OCI-LY3 (cell line): ENCODE results near the gene CCL26.
A peak's percentile ranks its signal among the peaks of the same experiment; 100 is the strongest.

ENCODE experiments used
- H2AFZ ChIP-seq: fragments of 200-600, 300-600 bp; shearing (Covaris generic); 2 replicates; pipeline ENCODE4 v1.6.0; 2014; ENCODE audit warnings: antibody characterized with exemption, low read depth, low read length
- H3K27ac ChIP-seq: fragments of 200-600, 300-600 bp; sonication (generic); 2 replicates; pipeline ENCODE4 v1.5.1; 2014; ENCODE audit warnings: mild to moderate bottlenecking, low read length, moderate library complexity, mixed read lengths
- H3K27me3 ChIP-seq: fragments of 200-600, 300-600 bp; sonication (generic); 2 replicates; pipeline ENCODE4 v1.6.1; 2014; ENCODE audit warnings: low read depth, low read length, mixed read lengths
- H3K36me3 ChIP-seq: fragments of 200-600, 300-600 bp; sonication (generic); replicated peaks from 2 replicates; pipeline ENCODE3; 2014; ENCODE audit warnings: low read depth, low read length, mixed read lengths
- H3K4me1 ChIP-seq: fragments of 300-600, 200-600 bp; sonication (generic); 2 replicates; pipeline ENCODE4 v1.6.1; 2014; ENCODE audit warnings: low read length, mixed read lengths
- H3K4me2 ChIP-seq: fragments of 200-600, 300-600 bp; sonication (generic); 2 replicates; pipeline ENCODE4 v1.6.1; 2014; ENCODE audit warnings: low read length, mixed read lengths
- H3K4me3 ChIP-seq: fragments of 300-600, 200-600 bp; sonication (generic); 2 replicates; pipeline ENCODE4 v1.5.1; 2014; ENCODE audit warnings: antibody characterized with exemption, mild to moderate bottlenecking, low read length, moderate library complexity
- H3K79me2 ChIP-seq: fragments of 300-600, 200-600 bp; shearing (Covaris generic); 2 replicates; pipeline ENCODE4 v1.6.1; 2014; ENCODE audit warnings: mild to moderate bottlenecking, low read length, mixed read lengths
- H3K9ac ChIP-seq: fragments of 300-600, 200-600 bp; shearing (Covaris generic); 2 replicates; pipeline ENCODE4 v1.6.0; 2014; ENCODE audit warnings: mild to moderate bottlenecking, low read length, moderate library complexity
- H3K9me3 ChIP-seq: fragments of 200-600, 300-600 bp; shearing (Covaris generic); 2 replicates; pipeline ENCODE4 v1.6.1; 2014; ENCODE audit warnings: low read length, mixed read lengths; ENCODE audit not compliant: insufficient read depth
- H4K20me1 ChIP-seq: fragments of 200-600, 300-600 bp; sonication (generic); 2 replicates; pipeline ENCODE4 v1.6.1; 2016; ENCODE audit warnings: low read length, mixed read lengths; ENCODE audit not compliant: insufficient read depth
- CTCF ChIP-seq: fragments of 200-600, 300-600 bp; sonication (generic); IDR thresholded peaks from 2 replicates; pipeline ENCODE4 v1.5.1; 2014; ENCODE audit warnings: antibody characterized with exemption, low read length, low read depth
- EZH2phosphoT487 ChIP-seq: fragments of 200-600 bp; shearing (Covaris generic); IDR thresholded peaks from 2 replicates; pipeline ENCODE4 v1.6.1; 2018; ENCODE audit warnings: antibody characterized with exemption, mixed run types, low read depth

CCL26 gene

GRCh38 chr7:75756991-75757676, 14.9 kb downstream of the CCL26 start:
- H3K79me2 ChIP-seq: no peaks in the 10 kb centered on the region

GRCh38 chr7:75756206-75756990, 15.6 kb downstream of the CCL26 start:
- Histone ChIP-seq H3K4me2 (no peak overlapping the region), H3K4me1 (no peaks in the 10 kb centered on the region), H3K79me2 (no peaks in the 10 kb centered on the region), H3K9ac (no peak overlapping the region), H3K4me3 (no peak overlapping the region), H3K27ac (no peak overlapping the region), H3K36me3 (no peaks in the 10 kb centered on the region), H3K9me3 (no peaks in the 10 kb centered on the region), H3K27me3 (no peaks in the 10 kb centered on the region), H2AFZ (no peak overlapping the region), H4K20me1 (no peaks in the 10 kb centered on the region)
- TF ChIP-seq EZH2phosphoT487 (no peak), CTCF (no peak)

More at GRCh38 chr7:75756991-75757676, 14.9 kb downstream of the CCL26 start:
- no peaks in the 10 kb centered on the region for H3K36me3 ChIP-seq
- peak; percentile 39 for TF ChIP-seq CTCF
- TF ChIP-seq EZH2phosphoT487: no peak
- H3K4me2 ChIP-seq: no peak overlapping the region
- no peaks in the 10 kb centered on the region for H3K27me3 ChIP-seq
- H3K4me3 ChIP-seq: no peak overlapping the region
- H2AFZ ChIP-seq: no peak overlapping the region
- H3K4me1 ChIP-seq: 0 out of 2 replicates have a peak, but pooled peaks cover 1% of the 10 kb centered on the region
- H3K9me3 ChIP-seq: no peaks in the 10 kb centered on the region
- H3K27ac ChIP-seq: no peak overlapping the region
- no peaks in the 10 kb centered on the region for H4K20me1 ChIP-seq
- no peak overlapping the region for H3K9ac ChIP-seq

GRCh38 chr7:75743455-75743859, 28.6 kb downstream of the CCL26 start:
- Histone ChIP-seq H4K20me1 (no peaks in the 10 kb centered on the region), H3K9me3 (no peaks in the 10 kb centered on the region), H3K79me2 (no peaks in the 10 kb centered on the region), H3K4me1 (peaks cover 20% of the 10 kb centered on the region), H2AFZ (no peak overlapping the region), H3K36me3 (no peaks in the 10 kb centered on the region), H3K27me3 (peaks cover 9% of the 10 kb centered on the region; the same call in 1 of the 2 replicates), H3K27ac (no peak overlapping the region), H3K9ac (no peak overlapping the region), H3K4me2 (no peak overlapping the region), H3K4me3 (no peak overlapping the region)
- TF ChIP-seq CTCF (no peak), EZH2phosphoT487 (no peak)

GRCh38 chr7:75740846-75741497, 31.0 kb downstream of the CCL26 start:
- Histone ChIP-seq H3K79me2 (no peaks in the 10 kb centered on the region), H3K27me3 (peaks cover 16% of the 10 kb centered on the region), H3K4me3 (peak overlapping the region; percentile 61), H3K36me3 (no peaks in the 10 kb centered on the region), H3K4me2 (peak overlapping the region; percentile 77), H3K9ac (no peak overlapping the region; the same call in 1 of the 2 replicates), H4K20me1 (no peaks in the 10 kb centered on the region), H3K9me3 (no peaks in the 10 kb centered on the region), H3K4me1 (peaks cover 27% of the 10 kb centered on the region), H3K27ac (no peak overlapping the region), H2AFZ (peak overlapping the region; percentile 41; the same call in 1 of the 2 replicates)
- TF ChIP-seq EZH2phosphoT487 (no peak), CTCF (no peak)
